AML-193 (cell line): ENCODE data around the gene LOXL4.

Source experiments
- DNase-seq, 2 experiments: peaks; one replicate each; lab custom pipeline; 2025; lab: John Stamatoyannopoulos, UW

The LOXL4 gene

GRCh38 chr10:98264378-98265065, 3.5 kb downstream of the LOXL4 start:
- peak in 1 of 2 experiments; percentile 11 for DNase-seq

GRCh38 chr10:98263088-98263487, 4.9 kb downstream of the LOXL4 start:
- no peak for DNase-seq

- peak; percentile 62 to 70 for DNase-seq
These were observed 5.4 kb downstream of the LOXL4 start for GRCh38 chr10:98262571-98262970.

- DNase-seq: no peak
These were observed 6.3 kb downstream of the LOXL4 start for GRCh38 chr10:98261436-98262277.

- no peak for DNase-seq
These were observed 7.2 kb downstream of the LOXL4 start for GRCh38 chr10:98260752-98261151.

GRCh38 chr10:98260350-98260749, 7.6 kb downstream of the LOXL4 start:
- DNase-seq: no peak

GRCh38 chr10:98259606-98260315, 8.2 kb downstream of the LOXL4 start:
- no peak for DNase-seq

- no peak for DNase-seq
These were observed 9.1 kb downstream of the LOXL4 start for GRCh38 chr10:98258683-98259454.

- DNase-seq: no peak
These were observed 10.0 kb downstream of the LOXL4 start for GRCh38 chr10:98257961-98258360.

- DNase-seq: no peak
These were observed 10.8 kb downstream of the LOXL4 start for GRCh38 chr10:98257198-98257597.

- no peak for DNase-seq
These were observed 11.3 kb downstream of the LOXL4 start for GRCh38 chr10:98256692-98257091.

GRCh38 chr10:98255146-98255877, 12.7 kb downstream of the LOXL4 start:
- no peak for DNase-seq

- DNase-seq: no peak
These were observed 13.6 kb downstream of the LOXL4 start for GRCh38 chr10:98254234-98254974.

GRCh38 chr10:98253499-98253898, 14.5 kb downstream of the LOXL4 start:
- no peak for DNase-seq

GRCh38 chr10:98252464-98252863, 15.5 kb downstream of the LOXL4 start:
- no peak for DNase-seq

- DNase-seq: no peak
These were observed 16.6 kb downstream of the LOXL4 start for GRCh38 chr10:98251399-98251798.

GRCh38 chr10:98249134-98249533, 18.9 kb downstream of the LOXL4 start:
- DNase-seq: no peak

GRCh38 chr10:98248018-98248417, 20.0 kb downstream of the LOXL4 start:
- DNase-seq: no peak

GRCh38 chr10:98246911-98247805, 20.8 kb downstream of the LOXL4 start:
- no peak for DNase-seq
